Femur (tissue), 1 donor: Measurements from ENCODE around the gene ARHGEF11.
"Not testable (repeated sequence)": the region's sequence is repeated elsewhere in the genome, so short reads cannot be mapped to it uniquely, and the experiment has no call there.

ENCODE experiments used
- DNase-seq: peaks from one replicate; pipeline ENCODE4 v3.0.0-alpha.2; 2017

The ARHGEF11 gene, protein sequence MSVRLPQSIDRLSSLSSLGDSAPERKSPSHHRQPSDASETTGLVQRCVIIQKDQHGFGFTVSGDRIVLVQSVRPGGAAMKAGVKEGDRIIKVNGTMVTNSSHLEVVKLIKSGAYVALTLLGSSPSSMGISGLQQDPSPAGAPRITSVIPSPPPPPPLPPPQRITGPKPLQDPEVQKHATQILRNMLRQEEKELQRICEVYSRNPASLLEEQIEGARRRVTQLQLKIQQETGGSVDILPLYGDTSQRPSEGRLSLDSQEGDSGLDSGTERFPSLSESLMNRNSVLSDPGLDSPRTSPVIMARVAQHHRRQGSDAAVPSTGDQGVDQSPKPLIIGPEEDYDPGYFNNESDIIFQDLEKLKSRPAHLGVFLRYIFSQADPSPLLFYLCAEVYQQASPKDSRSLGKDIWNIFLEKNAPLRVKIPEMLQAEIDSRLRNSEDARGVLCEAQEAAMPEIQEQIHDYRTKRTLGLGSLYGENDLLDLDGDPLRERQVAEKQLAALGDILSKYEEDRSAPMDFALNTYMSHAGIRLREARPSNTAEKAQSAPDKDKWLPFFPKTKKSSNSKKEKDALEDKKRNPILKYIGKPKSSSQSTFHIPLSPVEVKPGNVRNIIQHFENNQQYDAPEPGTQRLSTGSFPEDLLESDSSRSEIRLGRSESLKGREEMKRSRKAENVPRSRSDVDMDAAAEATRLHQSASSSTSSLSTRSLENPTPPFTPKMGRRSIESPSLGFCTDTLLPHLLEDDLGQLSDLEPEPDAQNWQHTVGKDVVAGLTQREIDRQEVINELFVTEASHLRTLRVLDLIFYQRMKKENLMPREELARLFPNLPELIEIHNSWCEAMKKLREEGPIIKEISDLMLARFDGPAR (N-terminal part only)

GRCh38 chr1:157045250-157046218 is at the start of gene ARHGEF11:
Gene ARHGEF11 (minus strand): TSS chr1:157045742. CDS start chr1:157044330, 1,412 bp downstream.
- DNase-seq = peak; percentile 94

DNA sequence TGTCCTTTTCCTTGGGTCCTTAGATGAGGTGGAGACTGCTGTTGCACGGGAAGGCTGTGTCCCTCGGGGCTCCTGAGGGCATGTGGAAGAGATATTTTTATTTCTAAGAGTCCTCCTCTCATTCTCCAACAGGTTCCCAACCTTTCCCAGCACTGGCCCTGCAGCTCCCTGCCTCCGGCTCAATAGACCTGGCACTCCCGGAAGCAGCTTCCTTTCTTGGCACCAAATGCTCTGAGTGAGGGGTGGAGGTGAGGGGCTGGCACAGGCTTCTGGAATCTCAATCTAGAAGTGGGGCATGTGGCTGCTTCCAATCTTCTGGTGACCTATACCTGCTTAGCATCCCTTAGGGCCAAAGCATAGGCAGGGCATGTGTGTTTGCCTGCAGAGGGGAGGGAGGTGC is 49.5 kb upstream of the ARHGEF11 start:
- DNase-seq = no peak

- DNase-seq = peak; percentile 55
Measured at GRCh38 chr1:157092831-157093230, 47.3 kb upstream of the ARHGEF11 start.

- DNase-seq = peak; percentile 13
Measured at GRCh38 chr1:157091668-157092273, 46.2 kb upstream of the ARHGEF11 start.

GRCh38 chr1:157091186-157091585 is 45.6 kb upstream of the ARHGEF11 start:
- DNase-seq = peak; percentile 13

- DNase-seq = peak; percentile 19
Measured at GRCh38 chr1:157090771-157091170, 45.2 kb upstream of the ARHGEF11 start.

DNA sequence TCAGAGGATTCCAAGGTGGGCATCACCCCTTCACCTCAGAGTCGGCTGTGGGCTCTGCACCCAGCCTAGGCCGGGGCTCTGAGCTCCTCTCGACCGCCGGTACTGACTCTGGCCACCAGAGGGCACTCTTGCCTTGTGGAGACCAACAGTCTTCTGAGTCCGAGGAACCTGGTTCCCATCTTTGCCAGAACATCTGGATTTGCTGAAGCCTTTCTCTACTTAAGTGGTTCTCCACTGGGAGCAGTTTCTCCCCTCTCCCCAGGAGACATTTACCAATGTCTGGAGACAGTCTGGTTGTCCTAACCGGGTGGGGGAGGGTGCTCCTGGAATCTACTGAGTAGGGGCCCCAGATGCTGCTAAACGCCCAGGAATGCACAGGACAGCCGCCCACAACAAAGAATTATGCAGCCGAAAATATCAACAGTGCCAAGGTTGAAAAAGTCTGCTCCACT is 44.7 kb upstream of the ARHGEF11 start:
- DNase-seq = peak; percentile 90

- no peak for DNase-seq
Measured at GRCh38 chr1:157089789-157090188, 44.2 kb upstream of the ARHGEF11 start.

DNA sequence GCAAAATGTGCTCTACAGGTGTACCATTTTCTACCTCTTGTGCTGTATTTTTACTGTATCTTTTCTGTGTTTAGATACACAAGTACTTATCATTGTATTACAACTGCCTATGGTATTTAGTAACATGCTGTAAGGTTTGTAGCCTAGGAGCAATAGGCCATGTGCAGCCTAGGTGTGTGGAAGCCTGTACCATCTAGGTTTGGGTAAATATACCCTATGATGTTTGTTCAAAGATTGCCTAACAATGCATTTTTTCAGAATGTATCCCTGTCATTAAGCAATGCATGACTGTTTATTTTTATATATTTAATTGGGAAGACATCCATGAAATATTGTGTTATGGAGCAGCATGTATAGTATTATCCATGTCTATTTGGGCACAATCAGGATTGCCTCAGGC is 43.1 kb upstream of the ARHGEF11 start:
- no peak for DNase-seq

DNA sequence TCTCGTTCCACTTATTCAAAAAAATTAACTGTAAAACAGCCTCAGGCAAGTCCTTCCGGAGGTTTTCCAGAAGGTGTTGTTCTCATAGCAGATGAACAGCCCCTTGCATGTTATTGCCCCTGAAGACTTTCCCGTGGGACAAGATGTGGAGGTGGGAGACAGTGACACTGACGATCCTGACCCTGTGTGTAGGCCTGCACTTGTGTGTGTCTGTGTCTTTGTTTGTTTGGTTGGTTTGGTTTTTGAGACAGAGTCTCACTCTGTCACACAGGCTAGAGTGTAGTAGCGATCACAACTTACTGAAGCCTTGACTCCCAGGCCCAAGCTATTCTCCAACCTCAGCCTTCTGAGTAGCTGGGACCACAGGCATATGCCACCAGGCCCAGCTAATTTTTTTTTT is 41.5 kb upstream of the ARHGEF11 start:
- peak; percentile 3 for DNase-seq

- DNase-seq = peak; percentile 4
Measured at GRCh38 chr1:157086299-157086698, 40.8 kb upstream of the ARHGEF11 start.

- no peak for DNase-seq
Measured at GRCh38 chr1:157085421-157085820, 39.9 kb upstream of the ARHGEF11 start.

- no peak for DNase-seq
Measured at GRCh38 chr1:157084720-157085119, 39.2 kb upstream of the ARHGEF11 start.

DNA sequence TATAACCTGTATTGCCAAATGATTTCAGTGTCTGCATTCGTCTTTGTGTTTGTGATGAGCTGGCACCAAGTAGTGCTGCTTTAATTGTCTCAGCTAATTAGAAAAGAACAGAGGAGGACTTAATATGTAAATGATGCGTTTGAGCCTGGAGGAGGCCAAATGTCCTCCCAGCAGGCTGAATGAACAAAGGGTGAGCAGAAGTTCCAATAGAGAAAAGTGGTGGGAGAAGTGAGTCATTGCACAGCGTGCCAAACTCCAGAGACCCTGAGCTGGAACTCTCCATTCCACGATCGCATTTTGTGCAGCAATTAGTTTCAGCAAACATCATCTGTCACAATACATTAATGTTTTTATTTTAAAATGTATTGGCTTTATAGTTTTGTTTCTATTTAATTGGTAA is 36.2 kb upstream of the ARHGEF11 start:
- no peak for DNase-seq

DNA sequence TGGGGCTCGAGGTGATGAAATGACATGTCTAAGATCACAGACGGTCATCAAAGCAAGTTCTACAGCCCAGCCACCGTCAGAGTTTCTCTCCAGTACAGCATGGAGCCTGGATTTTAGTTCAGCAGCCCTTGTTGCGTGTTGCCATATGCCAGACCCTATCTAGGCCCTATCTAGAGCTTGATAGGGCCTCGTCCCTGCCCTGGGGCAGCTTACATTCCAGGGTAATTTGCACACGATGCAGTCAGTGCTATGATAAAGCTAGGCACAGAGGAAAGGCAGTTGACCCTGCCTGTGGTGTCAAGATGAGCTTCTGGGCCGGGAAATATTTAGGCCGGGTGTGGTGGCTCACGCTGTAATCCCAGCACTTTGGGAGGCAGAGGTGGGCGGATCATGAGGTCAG is 35.2 kb upstream of the ARHGEF11 start:
- no peak for DNase-seq

DNA sequence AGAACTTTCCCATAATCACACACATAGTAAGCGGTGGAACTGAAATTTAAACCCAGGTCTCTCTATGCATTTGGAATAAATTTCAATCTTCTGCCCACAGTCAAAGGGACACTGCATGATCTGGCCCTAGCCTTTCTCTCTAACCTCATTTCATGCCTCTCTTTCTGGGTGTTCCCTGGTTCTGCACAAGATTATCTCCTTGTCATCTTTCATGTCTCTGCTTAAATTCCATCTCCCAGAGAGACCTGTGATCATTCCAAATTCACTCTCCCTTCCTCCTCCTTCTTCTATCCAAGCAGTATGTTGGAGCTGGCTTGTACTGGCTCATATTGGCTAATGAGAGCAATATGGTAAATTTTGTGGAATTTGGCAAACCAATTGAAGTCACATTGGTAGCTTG is 31.9 kb upstream of the ARHGEF11 start:
- no peak for DNase-seq

GRCh38 chr1:157073944-157074685 is 28.6 kb upstream of the ARHGEF11 start:
- peak; percentile 80 for DNase-seq

DNA sequence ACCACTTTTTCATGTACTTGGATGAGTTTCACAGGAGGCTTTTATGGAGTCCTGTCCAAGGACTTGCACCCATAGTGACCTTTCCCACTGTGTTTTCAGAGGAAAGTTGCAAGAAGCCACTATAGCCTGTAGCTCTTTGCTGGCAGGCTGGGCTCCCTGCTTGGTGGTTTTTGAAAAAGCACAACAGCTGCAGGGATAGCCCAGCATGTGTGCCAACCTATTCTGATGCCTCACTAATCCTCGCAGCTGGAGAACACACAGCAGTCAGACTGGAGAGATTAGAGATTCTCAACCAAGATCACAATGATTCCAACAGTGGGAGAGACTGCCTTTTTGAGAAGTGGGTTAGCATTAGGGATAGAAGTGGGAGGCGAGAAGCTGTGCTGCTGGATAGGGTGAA is 24.1 kb upstream of the ARHGEF11 start:
- peak; percentile 76 for DNase-seq

GRCh38 chr1:157059241-157059640 is 13.7 kb upstream of the ARHGEF11 start:
- DNase-seq = not testable (repeated sequence)

DNA sequence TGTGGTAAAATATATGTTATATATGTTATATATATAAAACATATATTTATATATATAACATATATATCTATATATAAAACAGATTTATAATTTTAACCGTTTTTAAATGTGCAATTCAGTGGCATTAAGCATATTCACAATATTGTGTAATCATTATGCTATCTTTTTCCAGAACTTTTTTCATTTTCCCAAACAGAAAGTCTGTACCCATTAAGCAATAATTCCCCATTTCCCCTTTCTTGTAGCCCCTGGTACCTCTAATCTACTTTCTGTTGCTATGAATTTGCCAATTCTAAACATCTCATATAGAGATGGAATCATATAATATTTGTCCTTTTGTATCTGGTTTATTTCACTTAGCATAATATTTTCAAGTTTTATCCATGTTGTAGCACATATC is 10.7 kb upstream of the ARHGEF11 start:
- no peak for DNase-seq

DNA sequence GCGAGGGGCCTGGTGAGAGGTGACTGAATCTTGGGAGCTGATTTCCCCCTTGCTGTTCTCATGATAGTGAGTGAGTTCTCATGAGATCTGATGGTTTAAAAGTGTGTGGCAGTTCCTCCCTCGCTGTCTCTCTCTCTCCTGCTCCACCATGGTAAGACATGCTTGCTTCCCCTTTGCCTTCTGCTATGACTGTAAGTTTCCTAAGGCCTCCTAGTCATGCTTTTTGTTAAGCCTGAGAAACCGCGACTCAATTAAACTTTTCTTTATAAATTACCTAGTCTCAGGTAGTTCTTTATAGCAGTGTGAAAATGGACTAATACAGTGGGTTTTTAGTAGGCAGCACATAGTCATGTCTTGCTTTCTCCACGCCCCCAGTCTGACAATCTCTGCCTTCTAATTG is 10.2 kb upstream of the ARHGEF11 start:
- not testable (repeated sequence) for DNase-seq
